SK-N-SH (cell line): ENCODE data around the gene KLHL8. TPM values are rescaled to one million over a fixed set of nuclear protein-coding genes. Genes with fewer than 3 reads are reported as not detected.

Source experiments
- CTCF ChIA-PET: fragments of 300-600, 350-600 bp; formaldehyde crosslinking; extraction: SDS; loops from one replicate; lab custom pipeline; 2021; lab: Yijun Ruan, JAX
- POLR2A ChIA-PET: fragments of 350-600 bp; sonication (Branson Sonifier 250); formaldehyde crosslinking; extraction: SDS; loops from one replicate; lab custom pipeline; 2020; ENCODE audit warnings: antibody characterized with exemption, inconsistent platforms; lab: Yijun Ruan, JAX
- DNase-seq: peaks from one replicate; pipeline ENCODE4 v3.0.0; 2012
- H2AFZ ChIP-seq: fragments of 200-600 bp; sonication (generic); 2 replicates; pipeline ENCODE4 v1.8.1; 2016; ENCODE audit warnings: antibody characterized with exemption, mild to moderate bottlenecking, low read depth
- H3F3A ChIP-seq: fragments of 200-600 bp; sonication (generic); replicated peaks from 2 replicates; pipeline ENCODE3; 2016; ENCODE audit warnings: antibody characterized with exemption, mild to moderate bottlenecking; ENCODE audit not compliant: insufficient read depth
- H3K27ac ChIP-seq, 2 experiments: fragments of 200-500 bp in 1 of 2; fragments of 200-600 bp in 1 of 2; sonication (Bioruptor generic) in 1 of 2; sonication (generic), shearing (Covaris generic) in 1 of 2; 2 replicates each; pipeline versions ENCODE4 v1.5.1 to v1.6.1; 2014 to 2016; ENCODE audit warnings: low read depth in 2 of 2, inconsistent platforms in 1 of 2, low read length in 1 of 2, mild to moderate bottlenecking in 1 of 2, mixed read lengths in 1 of 2
- H3K27me3 ChIP-seq: fragments of 200-600 bp; sonication (generic), shearing (Covaris generic); 2 replicates; pipeline ENCODE4 v1.6.1; 2016; ENCODE audit warnings: mixed run types; ENCODE audit not compliant: insufficient read depth
- H3K36me3 ChIP-seq, 2 experiments: fragments of 200-500 bp in 1 of 2; fragments of 200-600 bp in 1 of 2; sonication (Bioruptor generic) in 1 of 2; sonication (generic) in 1 of 2; replicated peaks in 1 of 2; 2 replicates each; pipeline versions ENCODE3 to v1.5.1; 2014 to 2016; ENCODE audit warnings: low read length in 1 of 2, mild to moderate bottlenecking in 1 of 2; ENCODE audit not compliant: insufficient read depth in 2 of 2, control insufficient read depth in 1 of 2
- H3K4me1 ChIP-seq, 2 experiments: fragments of 200-500 bp in 1 of 2; fragments of 200-600 bp in 1 of 2; sonication (Bioruptor generic) in 1 of 2; sonication (generic), shearing (Covaris generic) in 1 of 2; 2 replicates each; pipeline versions ENCODE4 v1.5.1 to v1.6.1; 2014 to 2016; ENCODE audit warnings: low read depth in 1 of 2, low read length in 1 of 2, mixed run types in 1 of 2; ENCODE audit not compliant: insufficient read depth in 2 of 2, control insufficient read depth in 1 of 2
- H3K4me2 ChIP-seq: fragments of 200-600 bp; sonication (generic), shearing (Covaris generic); 2 replicates; pipeline ENCODE4 v1.6.1; 2017; ENCODE audit warnings: mixed run types
- H3K4me3 ChIP-seq, 2 experiments: fragments of 200-500 bp in 1 of 2; fragments of 200-600 bp in 1 of 2; sonication (Bioruptor generic) in 1 of 2; sonication (generic), shearing (Covaris generic) in 1 of 2; 2 replicates each; pipeline versions ENCODE4 v1.5.1 to v1.8.1; 2014 to 2016; ENCODE audit warnings: low read depth in 2 of 2, inconsistent platforms in 1 of 2, low read length in 1 of 2, mild to moderate bottlenecking in 1 of 2, mixed read lengths in 1 of 2, moderate library complexity in 1 of 2
- H3K79me2 ChIP-seq: fragments of 200-600 bp; sonication (generic); 2 replicates; pipeline ENCODE4 v1.8.1; 2017; ENCODE audit warnings: mild to moderate bottlenecking; ENCODE audit not compliant: insufficient read depth
- H3K9ac ChIP-seq: fragments of 200-600 bp; sonication (generic); 2 replicates; pipeline ENCODE4 v1.6.1; 2017; ENCODE audit warnings: mixed run types
- H3K9me2 ChIP-seq: fragments of 200-600 bp; sonication (generic); 2 replicates; pipeline ENCODE4 v1.6.1; 2017; ENCODE audit warnings: mixed run types
- H3K9me3 ChIP-seq: fragments of 200-600 bp; sonication (generic); 2 replicates; pipeline ENCODE4 v1.6.1; 2017; ENCODE audit warnings: mixed run types, mild to moderate bottlenecking, moderate library complexity
- H4K20me1 ChIP-seq: fragments of 200-600 bp; sonication (generic); 2 replicates; pipeline ENCODE4 v1.6.1; 2017; ENCODE audit warnings: mild to moderate bottlenecking, mixed run types; ENCODE audit not compliant: insufficient read depth
- CTCF ChIP-seq: fragments of 200-600 bp; sonication (generic); IDR thresholded peaks from 2 replicates; pipeline ENCODE4 v1.6.1; 2017; ENCODE audit warnings: antibody characterized with exemption, mild to moderate bottlenecking, moderate library complexity
- EZH2phosphoT487 ChIP-seq: fragments of 200-600 bp; sonication (generic); IDR thresholded peaks from 2 replicates; pipeline ENCODE4 v1.6.1; 2017; ENCODE audit warnings: low read depth, mixed run types, mild to moderate bottlenecking, antibody characterized with exemption, moderate library complexity, borderline replicate concordance
- FOXJ3 ChIP-seq: sonication (generic); formaldehyde crosslinking; IDR thresholded peaks from 2 replicates; pipeline ENCODE4 v1.5.1; 2020; ENCODE audit warnings: mild to moderate bottlenecking, missing genetic modification reagents
- GATA2 ChIP-seq: sonication (generic); formaldehyde crosslinking; IDR thresholded peaks from 2 replicates; pipeline ENCODE4 v1.5.0; 2020; ENCODE audit warnings: mild to moderate bottlenecking, missing genetic modification reagents
- NFIC ChIP-seq: IDR thresholded peaks from 2 replicates; pipeline ENCODE4 v1.4.0; 2012; ENCODE audit warnings: borderline replicate concordance
- NRF1 ChIP-seq: IDR thresholded peaks from 2 replicates; pipeline ENCODE4 v1.6.1; 2012; ENCODE audit warnings: low read depth, mild to moderate bottlenecking, low read length
- RAD21 ChIP-seq: IDR thresholded peaks from 2 replicates; pipeline ENCODE4 v1.6.1; 2012; ENCODE audit warnings: mild to moderate bottlenecking, low read length
- RFX5 ChIP-seq: IDR thresholded peaks from 2 replicates; pipeline ENCODE4 v1.6.1; 2012; ENCODE audit warnings: mild to moderate bottlenecking, improper control_type of control experiment, low read length
- SIN3A ChIP-seq: IDR thresholded peaks from 2 replicates; pipeline ENCODE4 v1.6.1; 2012; ENCODE audit warnings: low read depth, mild to moderate bottlenecking, low read length, moderate library complexity, borderline replicate concordance
- TCF12 ChIP-seq: IDR thresholded peaks from 2 replicates; pipeline ENCODE4 v1.4.0; 2012
- TEAD4 ChIP-seq: IDR thresholded peaks from 2 replicates; pipeline ENCODE4 v1.4.0; 2012; ENCODE audit warnings: mild to moderate bottlenecking, borderline replicate concordance; ENCODE audit not compliant: insufficient read depth
- YY1 ChIP-seq: IDR thresholded peaks from 2 replicates; pipeline ENCODE4 v1.4.0; 2012; ENCODE audit warnings: low read depth, mild to moderate bottlenecking
- WGBS: methylation state at CpG from one replicate; pipeline ENCODE4 v1.1.6; 2017; ENCODE audit warnings: low lambda C conversion rate; 5-methylcytosine and 5-hydroxymethylcytosine counted together
- polyA plus RNA-seq, 3 experiments: library from polyadenylated mRNA; depleted of rRNA; stranded (reverse); fragments of >200 nt; gene quantifications; 2 replicates each; pipeline ENCODE4 v1.2.3, GENCODE V29; 2012
- TF ChIP-seq, protein P1 (sequence below): IDR thresholded peaks from 2 replicates; pipeline ENCODE4 v1.6.1; 2012; ENCODE audit warnings: mild to moderate bottlenecking, low read depth, low read length, moderate library complexity
- TF ChIP-seq, protein P2 (sequence below): fragments of 150-350 bp; IDR thresholded peaks from 2 replicates; pipeline ENCODE4 v1.6.1; 2016; ENCODE audit warnings: mild to moderate bottlenecking, low read depth, low read length
- TF ChIP-seq, protein P3 (sequence below): fragments of 150-350 bp; IDR thresholded peaks from 2 replicates; pipeline ENCODE4 v1.6.1; 2017; ENCODE audit warnings: antibody characterized with exemption, low read length, low read depth, borderline replicate concordance

Gene KLHL8
- polyA plus RNA-seq, 1 of the 3 experiments (the other 2 are of a cell fraction) = 2.4 TPM

GRCh38 chr4:87251106-87251505 lies 30.7 kb upstream of the KLHL8 start (continued):
- TF ChIP-seq, protein P1, sequence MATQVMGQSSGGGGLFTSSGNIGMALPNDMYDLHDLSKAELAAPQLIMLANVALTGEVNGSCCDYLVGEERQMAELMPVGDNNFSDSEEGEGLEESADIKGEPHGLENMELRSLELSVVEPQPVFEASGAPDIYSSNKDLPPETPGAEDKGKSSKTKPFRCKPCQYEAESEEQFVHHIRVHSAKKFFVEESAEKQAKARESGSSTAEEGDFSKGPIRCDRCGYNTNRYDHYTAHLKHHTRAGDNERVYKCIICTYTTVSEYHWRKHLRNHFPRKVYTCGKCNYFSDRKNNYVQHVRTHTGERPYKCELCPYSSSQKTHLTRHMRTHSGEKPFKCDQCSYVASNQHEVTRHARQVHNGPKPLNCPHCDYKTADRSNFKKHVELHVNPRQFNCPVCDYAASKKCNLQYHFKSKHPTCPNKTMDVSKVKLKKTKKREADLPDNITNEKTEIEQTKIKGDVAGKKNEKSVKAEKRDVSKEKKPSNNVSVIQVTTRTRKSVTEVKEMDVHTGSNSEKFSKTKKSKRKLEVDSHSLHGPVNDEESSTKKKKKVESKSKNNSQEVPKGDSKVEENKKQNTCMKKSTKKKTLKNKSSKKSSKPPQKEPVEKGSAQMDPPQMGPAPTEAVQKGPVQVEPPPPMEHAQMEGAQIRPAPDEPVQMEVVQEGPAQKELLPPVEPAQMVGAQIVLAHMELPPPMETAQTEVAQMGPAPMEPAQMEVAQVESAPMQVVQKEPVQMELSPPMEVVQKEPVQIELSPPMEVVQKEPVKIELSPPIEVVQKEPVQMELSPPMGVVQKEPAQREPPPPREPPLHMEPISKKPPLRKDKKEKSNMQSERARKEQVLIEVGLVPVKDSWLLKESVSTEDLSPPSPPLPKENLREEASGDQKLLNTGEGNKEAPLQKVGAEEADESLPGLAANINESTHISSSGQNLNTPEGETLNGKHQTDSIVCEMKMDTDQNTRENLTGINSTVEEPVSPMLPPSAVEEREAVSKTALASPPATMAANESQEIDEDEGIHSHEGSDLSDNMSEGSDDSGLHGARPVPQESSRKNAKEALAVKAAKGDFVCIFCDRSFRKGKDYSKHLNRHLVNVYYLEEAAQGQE = no peak
- TF ChIP-seq NFIC = no peak

DNA sequence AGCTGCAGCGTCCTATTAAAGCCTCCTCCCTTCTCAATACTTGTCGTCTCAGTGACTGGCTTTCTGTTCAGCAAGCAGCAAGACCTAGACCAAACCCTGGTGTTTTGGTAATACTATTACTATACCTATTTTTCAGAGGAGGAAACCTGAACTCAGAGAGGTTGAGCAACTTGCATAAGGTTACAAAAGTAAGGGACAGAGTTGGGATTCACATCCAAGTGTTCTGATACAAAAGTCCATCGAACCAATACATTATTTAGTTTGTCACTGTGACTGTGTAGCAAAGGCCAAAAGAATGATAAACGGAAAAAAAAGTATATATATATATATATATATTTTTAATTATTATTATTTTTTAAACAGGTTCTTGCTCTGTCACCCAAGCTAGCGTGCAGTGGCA lies 29.9 kb upstream of the KLHL8 start:
- 84% methylated on average over 5 of the region's 5 CpGs for WGBS
- Histone ChIP-seq H3K4me1 (no peaks in the 10 kb centered on the region), H3K36me3 (no peaks in the 10 kb centered on the region), H3K4me2 (no peak overlapping the region), H3K9me3 (no peaks in the 10 kb centered on the region), H3F3A (no peaks in the 10 kb centered on the region), H2AFZ (no peak overlapping the region), H3K4me3 (no peak overlapping the region), H3K9me2 (no peaks in the 10 kb centered on the region), H3K27me3 (no peaks in the 10 kb centered on the region), H3K9ac (no peak overlapping the region), H3K27ac (no peak overlapping the region), H4K20me1 (no peaks in the 10 kb centered on the region), H3K79me2 (no peaks in the 10 kb centered on the region)
- POLR2A ChIA-PET = no interaction called here
- TF ChIP-seq NFIC (no peak), CTCF (no peak), TEAD4 (no peak), FOXJ3 (CRISPR knock-in tag) (no peak), RAD21 (no peak), YY1 (no peak), SIN3A (no peak), TCF12 (no peak), GATA2 (CRISPR knock-in tag) (no peak), EZH2phosphoT487 (no peak), NRF1 (no peak), RFX5 (no peak)
- TF ChIP-seq, protein P2, sequence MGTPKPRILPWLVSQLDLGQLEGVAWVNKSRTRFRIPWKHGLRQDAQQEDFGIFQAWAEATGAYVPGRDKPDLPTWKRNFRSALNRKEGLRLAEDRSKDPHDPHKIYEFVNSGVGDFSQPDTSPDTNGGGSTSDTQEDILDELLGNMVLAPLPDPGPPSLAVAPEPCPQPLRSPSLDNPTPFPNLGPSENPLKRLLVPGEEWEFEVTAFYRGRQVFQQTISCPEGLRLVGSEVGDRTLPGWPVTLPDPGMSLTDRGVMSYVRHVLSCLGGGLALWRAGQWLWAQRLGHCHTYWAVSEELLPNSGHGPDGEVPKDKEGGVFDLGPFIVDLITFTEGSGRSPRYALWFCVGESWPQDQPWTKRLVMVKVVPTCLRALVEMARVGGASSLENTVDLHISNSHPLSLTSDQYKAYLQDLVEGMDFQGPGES = no peak
- TF ChIP-seq, protein P3, sequence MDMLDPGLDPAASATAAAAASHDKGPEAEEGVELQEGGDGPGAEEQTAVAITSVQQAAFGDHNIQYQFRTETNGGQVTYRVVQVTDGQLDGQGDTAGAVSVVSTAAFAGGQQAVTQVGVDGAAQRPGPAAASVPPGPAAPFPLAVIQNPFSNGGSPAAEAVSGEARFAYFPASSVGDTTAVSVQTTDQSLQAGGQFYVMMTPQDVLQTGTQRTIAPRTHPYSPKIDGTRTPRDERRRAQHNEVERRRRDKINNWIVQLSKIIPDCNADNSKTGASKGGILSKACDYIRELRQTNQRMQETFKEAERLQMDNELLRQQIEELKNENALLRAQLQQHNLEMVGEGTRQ = no peak
- TF ChIP-seq, protein P1 = no peak
- CTCF ChIA-PET = interaction anchor here (0.9 kb wide), 1 partner anchor 13 kb away, joined by 4 read pairs; no protein-coding TSS in a partner anchor
- DNase-seq = no peak
